ENCODE data around the gene DHX40. TPM values are rescaled to one million over a fixed set of nuclear protein-coding genes. Genes with fewer than 3 reads are reported as not detected.
"Not testable (repeated sequence)": the region's sequence is repeated elsewhere in the genome, so short reads cannot be mapped to it uniquely, and the experiment has no call there.

Gene DHX40
- total RNA-seq, 2 experiments from 2014 or later: 28.6 to 32.8 TPM

- intact Hi-C loops (cut with micrococcal nuclease; ENCODE audit: unreplicated experiment): no loop called here
- BruUV-seq (replicated peaks): no TSS peak
- no peak overlapping the region for H2AFZ ChIP-seq (ENCODE audit: low read length)
- H3K36me3 ChIP-seq (ENCODE audit: insufficient read depth, low read length): no peaks in the 10 kb centered on the region
- ChIA-PET POLR2A (no interaction called here), CTCF (ENCODE audit: unreplicated experiment) (no interaction called here)
- no peak overlapping the region for H3K4me2 ChIP-seq (ENCODE audit: low read length)
- no peaks in the 10 kb centered on the region for H3K79me2 ChIP-seq (ENCODE audit: insufficient read depth, low read depth, low read length)
- no peak overlapping the region for H3K4me3 ChIP-seq (ENCODE audit: low read depth, low read length, poor library complexity, severe bottlenecking)
- TF ChIP-seq CTCF (conservative IDR thresholded peaks at IDR 0.05; ENCODE audit: low read length) (no peak), EZH2phosphoT487 (IDR thresholded peaks at IDR 0.05; ENCODE audit: borderline replicate concordance, low read depth, low read length) (no peak)
- H3K9me2 ChIP-seq (ENCODE audit: insufficient read depth, low read length): no peaks in the 10 kb centered on the region
- DNase-seq (ENCODE audit: low spot score): no peak
- H3K9me3 ChIP-seq (ENCODE audit: low read length): no peaks in the 10 kb centered on the region
- no peak overlapping the region for H3K27ac ChIP-seq (ENCODE audit: low read depth, low read length, poor library complexity, severe bottlenecking)
- no peaks in the 10 kb centered on the region for H3K4me1 ChIP-seq (ENCODE audit: insufficient read depth, low read length, poor library complexity, severe bottlenecking)
- no peaks in the 10 kb centered on the region for H4K20me1 ChIP-seq (ENCODE audit: insufficient read depth, low read length)
Observed at GRCh38 chr17:59519132-59519531, 46.3 kb upstream of the DHX40 start.

GRCh38 chr17:59520251-59520650 lies 45.2 kb upstream of the DHX40 start:
- intact Hi-C loops (cut with micrococcal nuclease; ENCODE audit: unreplicated experiment): loop anchor here (5.0 kb wide), 2 partner anchors 208 to 227 kb away; no protein-coding TSS in a partner anchor
- H3K4me2 ChIP-seq (ENCODE audit: low read length): no peak overlapping the region
- no peak overlapping the region for H3K27ac ChIP-seq (ENCODE audit: low read depth, low read length, poor library complexity, severe bottlenecking)
- TF ChIP-seq EZH2phosphoT487 (IDR thresholded peaks at IDR 0.05; ENCODE audit: borderline replicate concordance, low read depth, low read length) (no peak), CTCF (conservative IDR thresholded peaks at IDR 0.05; ENCODE audit: low read length) (no peak)
- H3K4me1 ChIP-seq (ENCODE audit: insufficient read depth, low read length, poor library complexity, severe bottlenecking): no peaks in the 10 kb centered on the region
- H3K4me3 ChIP-seq (ENCODE audit: low read depth, low read length, poor library complexity, severe bottlenecking): no peak overlapping the region
- POLR2A ChIA-PET: interaction anchor here (0.6 kb wide), 1 partner anchor 196 kb away, joined by 5 read pairs; no protein-coding TSS in a partner anchor
- no TSS peak for BruUV-seq (replicated peaks)
- no peaks in the 10 kb centered on the region for H3K79me2 ChIP-seq (ENCODE audit: insufficient read depth, low read depth, low read length)
- no peaks in the 10 kb centered on the region for H3K9me2 ChIP-seq (ENCODE audit: insufficient read depth, low read length)
- no peaks in the 10 kb centered on the region for H3K36me3 ChIP-seq (ENCODE audit: insufficient read depth, low read length)
- H4K20me1 ChIP-seq (ENCODE audit: insufficient read depth, low read length): no peaks in the 10 kb centered on the region
- DNase-seq (ENCODE audit: low spot score): no peak
- CTCF ChIA-PET (ENCODE audit: unreplicated experiment): no interaction called here
- H3K9me3 ChIP-seq (ENCODE audit: low read length): no peaks in the 10 kb centered on the region
- no peak overlapping the region for H2AFZ ChIP-seq (ENCODE audit: low read length)

- Histone ChIP-seq H3K4me1 (ENCODE audit: insufficient read depth, low read length, poor library complexity, severe bottlenecking) (no peaks in the 10 kb centered on the region), H2AFZ (ENCODE audit: low read length) (peak overlapping the region; percentile 5; the same call in 1 of the 2 replicates), H3K4me2 (ENCODE audit: low read length) (peak overlapping the region; percentile 3; the same call in 1 of the 2 replicates), H3K79me2 (ENCODE audit: insufficient read depth, low read depth, low read length) (no peaks in the 10 kb centered on the region), H3K36me3 (ENCODE audit: insufficient read depth, low read length) (no peaks in the 10 kb centered on the region), H3K9me3 (ENCODE audit: low read length) (no peaks in the 10 kb centered on the region), H3K4me3 (ENCODE audit: low read depth, low read length, poor library complexity, severe bottlenecking) (no peak overlapping the region), H3K9me2 (ENCODE audit: insufficient read depth, low read length) (no peaks in the 10 kb centered on the region), H4K20me1 (ENCODE audit: insufficient read depth, low read length) (no peaks in the 10 kb centered on the region), H3K27ac (ENCODE audit: low read depth, low read length, poor library complexity, severe bottlenecking) (no peak overlapping the region)
- peak; percentile 60 for DNase-seq (ENCODE audit: low spot score)
- ChIA-PET POLR2A (no interaction called here), CTCF (ENCODE audit: unreplicated experiment) (no interaction called here)
- intact Hi-C loops (cut with micrococcal nuclease; ENCODE audit: unreplicated experiment): loop anchor here (5.0 kb wide), 2 partner anchors 209 to 226 kb away; no protein-coding TSS in a partner anchor
- BruUV-seq (replicated peaks): no TSS peak
- TF ChIP-seq CTCF (conservative IDR thresholded peaks at IDR 0.05; ENCODE audit: low read length): peak; percentile 95
- no peak for TF ChIP-seq EZH2phosphoT487 (IDR thresholded peaks at IDR 0.05; ENCODE audit: borderline replicate concordance, low read depth, low read length)
Observed at GRCh38 chr17:59521465-59522126, 43.8 kb upstream of the DHX40 start.

- H3K79me2 ChIP-seq (ENCODE audit: insufficient read depth, low read depth, low read length); BruUV-seq (replicated peaks); DNase-seq (ENCODE audit: low spot score); H3K36me3 ChIP-seq (ENCODE audit: insufficient read depth, low read length); H3K27ac ChIP-seq (ENCODE audit: low read depth, low read length, poor library complexity, severe bottlenecking); H3K4me3 ChIP-seq (ENCODE audit: low read depth, low read length, poor library complexity, severe bottlenecking); H3K9me2 ChIP-seq (ENCODE audit: insufficient read depth, low read length); H2AFZ ChIP-seq (ENCODE audit: low read length); H3K4me2 ChIP-seq (ENCODE audit: low read length); CTCF ChIA-PET (ENCODE audit: unreplicated experiment); H3K4me1 ChIP-seq (ENCODE audit: insufficient read depth, low read length, poor library complexity, severe bottlenecking); H3K9me3 ChIP-seq (ENCODE audit: low read length); H4K20me1 ChIP-seq (ENCODE audit: insufficient read depth, low read length): not testable (repeated sequence)
- intact Hi-C loops (cut with micrococcal nuclease; ENCODE audit: unreplicated experiment): loop anchor here (5.0 kb wide), 2 partner anchors 213 to 222 kb away; no protein-coding TSS in a partner anchor
- POLR2A ChIA-PET: interaction anchor here (0.6 kb wide), 2 partner anchors 296 to 413 kb away, joined by 3 read pairs; no protein-coding TSS in a partner anchor
Observed at GRCh38 chr17:59524930-59525329, 40.5 kb upstream of the DHX40 start.

All from OCI-LY7 (cell line).